Measurements from ENCODE around the gene PRPF19.

PRPF19 gene

GRCh38 chr11:60921259-60921658, 14.9 kb upstream of the PRPF19 start:
- H3K4me2 ChIP-seq (ENCODE audit: low read depth, low read length, poor library complexity, severe bottlenecking), result no peak overlapping the region
- no peaks in the 10 kb centered on the region for H3K9me3 ChIP-seq (ENCODE audit: insufficient read depth, low read length)
- H3K36me3 ChIP-seq (ENCODE audit: low read length), result peaks cover 7% of the 10 kb centered on the region; the same call in 1 of the 2 replicates
- H3K27ac ChIP-seq (ENCODE audit: low read depth, low read length), result no peak overlapping the region
- H3K9me2 ChIP-seq (replicated peaks; ENCODE audit: insufficient read depth, low read length), result no peaks in the 10 kb centered on the region
- peaks cover 29% of the 10 kb centered on the region for H3K79me2 ChIP-seq (ENCODE audit: insufficient read depth, low read length)
- no peaks in the 10 kb centered on the region for H3K27me3 ChIP-seq (ENCODE audit: low read length)
- no peak overlapping the region for H2AFZ ChIP-seq (ENCODE audit: low read depth, low read length, severe bottlenecking)
- no peaks in the 10 kb centered on the region for H3F3A ChIP-seq (ENCODE audit: insufficient read depth)
- H4K20me1 ChIP-seq (ENCODE audit: low read depth, low read length), result no peaks in the 10 kb centered on the region
- TF ChIP-seq EZH2phosphoT487 (conservative IDR thresholded peaks at IDR 0.05; ENCODE audit: low read length) (no peak), CTCF (IDR thresholded peaks at IDR 0.05; ENCODE audit: insufficient read depth, low read length, poor library complexity, severe bottlenecking) (no peak)
- H3K9ac ChIP-seq (ENCODE audit: low read length), result no peak overlapping the region
- H3K4me3 ChIP-seq (ENCODE audit: insufficient read depth, low read length, poor library complexity, severe bottlenecking), result no peak overlapping the region

- no peaks in the 10 kb centered on the region for H3K27me3 ChIP-seq (ENCODE audit: low read length)
- H3K9me2 ChIP-seq (replicated peaks; ENCODE audit: insufficient read depth, low read length), result no peaks in the 10 kb centered on the region
- peaks cover 7% of the 10 kb centered on the region for H3F3A ChIP-seq (ENCODE audit: insufficient read depth)
- H3K4me3 ChIP-seq (ENCODE audit: insufficient read depth, low read length, poor library complexity, severe bottlenecking), result no peak overlapping the region
- no peak overlapping the region for H3K27ac ChIP-seq (ENCODE audit: low read depth, low read length)
- H3K9me3 ChIP-seq (ENCODE audit: insufficient read depth, low read length), result no peaks in the 10 kb centered on the region
- no peaks in the 10 kb centered on the region for H4K20me1 ChIP-seq (ENCODE audit: low read depth, low read length)
- H3K9ac ChIP-seq (ENCODE audit: low read length), result no peak overlapping the region
- H2AFZ ChIP-seq (ENCODE audit: low read depth, low read length, severe bottlenecking), result no peak overlapping the region
- peaks cover 7% of the 10 kb centered on the region; the same call in 1 of the 2 replicates for H3K36me3 ChIP-seq (ENCODE audit: low read length)
- H3K79me2 ChIP-seq (ENCODE audit: insufficient read depth, low read length), result peaks cover 36% of the 10 kb centered on the region
- no peak overlapping the region for H3K4me2 ChIP-seq (ENCODE audit: low read depth, low read length, poor library complexity, severe bottlenecking)
- TF ChIP-seq EZH2phosphoT487 (conservative IDR thresholded peaks at IDR 0.05; ENCODE audit: low read length) (no peak), CTCF (IDR thresholded peaks at IDR 0.05; ENCODE audit: insufficient read depth, low read length, poor library complexity, severe bottlenecking) (no peak)
Observed at GRCh38 chr11:60919956-60920355, 13.6 kb upstream of the PRPF19 start.

- H3K4me2 ChIP-seq (ENCODE audit: low read depth, low read length, poor library complexity, severe bottlenecking), result no peak overlapping the region
- H3K27ac ChIP-seq (ENCODE audit: low read depth, low read length), result 0 out of 2 replicates have a peak overlapping the region, but pooled peaks have one; percentile 3
- peaks cover 10% of the 10 kb centered on the region for H3F3A ChIP-seq (ENCODE audit: insufficient read depth)
- peaks cover 7% of the 10 kb centered on the region; the same call in 1 of the 2 replicates for H3K36me3 ChIP-seq (ENCODE audit: low read length)
- TF ChIP-seq CTCF (IDR thresholded peaks at IDR 0.05; ENCODE audit: insufficient read depth, low read length, poor library complexity, severe bottlenecking), result no peak
- no peak for TF ChIP-seq EZH2phosphoT487 (conservative IDR thresholded peaks at IDR 0.05; ENCODE audit: low read length)
- H3K9me3 ChIP-seq (ENCODE audit: insufficient read depth, low read length), result no peaks in the 10 kb centered on the region
- no peaks in the 10 kb centered on the region for H4K20me1 ChIP-seq (ENCODE audit: low read depth, low read length)
- H3K9ac ChIP-seq (ENCODE audit: low read length), result no peak overlapping the region
- H3K79me2 ChIP-seq (ENCODE audit: insufficient read depth, low read length), result peaks cover 36% of the 10 kb centered on the region
- H3K27me3 ChIP-seq (ENCODE audit: low read length), result no peaks in the 10 kb centered on the region
- no peaks in the 10 kb centered on the region for H3K9me2 ChIP-seq (replicated peaks; ENCODE audit: insufficient read depth, low read length)
- H3K4me3 ChIP-seq (ENCODE audit: insufficient read depth, low read length, poor library complexity, severe bottlenecking), result no peak overlapping the region
- H2AFZ ChIP-seq (ENCODE audit: low read depth, low read length, severe bottlenecking), result no peak overlapping the region
Observed at GRCh38 chr11:60919320-60919719, 12.9 kb upstream of the PRPF19 start.

Measured in SU-DHL-6 (cell line).